NCI-H82 treated with DMSO at 0.1 percent for 48 hours (cell line): ENCODE data around the gene KCNMA1.
A peak's percentile ranks its signal among the peaks of the same experiment; 100 is the strongest.

ENCODE experiments used
- DNase-seq: peaks from one replicate; lab custom pipeline; 2025; ENCODE audit not compliant: unreplicated experiment; lab: John Stamatoyannopoulos, UW

The KCNMA1 gene

DNA sequence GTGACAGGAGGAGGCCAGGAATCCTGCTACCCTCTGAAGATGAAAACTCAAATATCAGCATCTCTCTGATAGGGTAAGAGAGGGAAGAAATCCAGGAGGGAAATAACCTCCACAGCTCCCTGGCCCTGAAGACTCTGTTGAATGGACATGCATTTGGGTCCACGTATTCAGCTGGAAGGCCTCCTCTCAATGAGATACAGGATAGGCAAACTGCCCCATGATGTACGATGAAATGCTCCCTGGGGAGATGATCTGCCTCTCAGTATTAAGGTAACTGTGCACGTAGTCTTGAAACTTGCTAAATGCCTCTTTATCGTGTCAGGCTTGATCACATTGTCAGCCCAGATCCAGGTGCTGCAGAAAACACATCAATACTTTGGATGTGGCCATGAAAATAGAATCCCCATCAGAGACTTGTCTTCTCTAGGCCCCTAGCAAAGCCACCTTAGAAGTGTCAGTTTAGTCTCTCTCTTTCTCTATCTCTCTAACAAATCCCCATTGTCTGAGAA, 384.0 kb downstream of the KCNMA1 start:
- DNase-seq = no peak

DNA sequence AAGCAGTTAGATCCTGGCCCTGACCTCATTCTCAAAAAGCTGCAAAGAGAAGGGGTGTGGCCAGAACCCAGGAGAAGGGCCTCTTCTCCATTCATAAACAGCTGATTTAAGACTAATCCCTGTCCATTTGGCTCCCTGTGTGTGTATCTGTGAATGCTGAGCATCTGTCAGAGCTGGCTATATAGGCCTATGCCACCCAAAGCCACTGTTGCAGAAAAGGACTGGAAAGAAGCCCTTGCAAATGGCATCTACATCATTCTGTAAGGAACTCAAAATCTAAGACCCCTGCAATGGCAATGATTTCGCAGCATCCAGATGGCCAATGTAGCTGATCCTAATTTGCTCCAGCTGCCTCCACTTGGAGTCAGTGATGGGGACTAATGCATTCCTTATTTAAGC, 384.5 kb downstream of the KCNMA1 start:
- DNase-seq = peak; percentile 78

DNA sequence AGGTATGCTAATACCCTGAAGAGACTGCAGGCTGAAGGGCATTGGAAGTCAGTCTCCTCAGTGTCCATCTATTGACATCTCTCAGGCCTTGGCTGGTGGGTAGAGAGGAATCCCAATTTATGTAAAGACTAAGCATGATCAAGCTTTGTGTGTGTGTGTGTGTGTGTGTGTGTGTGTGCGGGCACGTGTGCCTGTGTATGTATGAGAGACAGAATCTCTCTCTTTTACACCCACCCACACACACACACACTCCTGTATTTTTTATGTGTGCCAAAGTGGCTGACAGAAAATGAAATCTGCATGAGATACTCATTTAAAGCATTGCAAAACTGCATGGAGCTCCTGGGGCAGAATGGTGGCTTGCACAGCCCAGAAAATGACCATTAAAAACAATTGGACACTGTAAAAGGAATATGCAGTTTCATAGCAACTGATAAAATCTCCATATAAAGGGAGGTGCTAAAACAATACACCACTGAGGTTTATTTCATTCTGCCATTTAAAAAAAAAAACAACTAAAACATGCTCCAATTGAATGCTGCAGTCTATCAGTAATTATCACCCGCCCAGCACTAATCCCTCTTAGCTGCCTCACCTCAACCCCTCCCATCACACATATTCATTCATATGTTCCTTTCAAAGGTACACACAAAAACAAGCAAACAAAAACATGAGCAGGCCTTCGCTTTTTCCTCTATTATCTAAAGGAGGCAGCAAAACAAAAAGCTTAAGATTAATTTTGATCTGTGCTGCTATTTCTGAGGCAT, 385.0 kb downstream of the KCNMA1 start:
- peak; percentile 57 for DNase-seq

DNA sequence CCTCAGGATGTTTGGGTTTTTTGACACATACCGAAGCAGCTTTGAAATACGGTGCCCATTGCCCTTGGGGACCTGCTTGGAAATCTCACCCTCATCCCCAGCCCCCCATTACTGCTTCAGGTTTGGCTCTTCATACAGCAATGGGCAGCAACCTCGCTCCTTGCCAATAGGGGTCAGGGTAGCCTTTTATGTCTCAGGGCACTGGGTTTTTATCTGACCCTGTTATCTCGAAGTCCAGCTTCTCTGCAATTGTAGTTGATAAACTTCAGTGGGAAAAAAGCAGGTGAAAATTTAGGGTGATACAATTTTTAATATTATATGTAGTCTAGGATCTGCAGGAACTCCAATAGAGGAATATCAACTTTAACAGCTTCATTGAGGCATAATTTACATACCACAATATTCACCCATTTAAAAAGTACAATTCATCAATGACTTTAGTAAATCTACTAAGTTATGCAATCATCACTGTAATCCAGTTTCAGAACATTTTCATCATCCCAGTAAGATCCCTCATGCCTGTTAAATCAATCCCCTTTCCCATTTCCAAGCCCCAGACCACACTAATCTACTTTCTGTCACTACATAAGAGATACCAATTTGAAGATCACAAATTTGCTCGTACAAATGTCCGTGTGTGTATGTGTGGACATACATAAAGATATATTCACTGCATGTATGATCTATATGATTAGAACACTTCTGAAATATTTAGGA, 386.2 kb downstream of the KCNMA1 start:
- peak; percentile 26 for DNase-seq

DNA sequence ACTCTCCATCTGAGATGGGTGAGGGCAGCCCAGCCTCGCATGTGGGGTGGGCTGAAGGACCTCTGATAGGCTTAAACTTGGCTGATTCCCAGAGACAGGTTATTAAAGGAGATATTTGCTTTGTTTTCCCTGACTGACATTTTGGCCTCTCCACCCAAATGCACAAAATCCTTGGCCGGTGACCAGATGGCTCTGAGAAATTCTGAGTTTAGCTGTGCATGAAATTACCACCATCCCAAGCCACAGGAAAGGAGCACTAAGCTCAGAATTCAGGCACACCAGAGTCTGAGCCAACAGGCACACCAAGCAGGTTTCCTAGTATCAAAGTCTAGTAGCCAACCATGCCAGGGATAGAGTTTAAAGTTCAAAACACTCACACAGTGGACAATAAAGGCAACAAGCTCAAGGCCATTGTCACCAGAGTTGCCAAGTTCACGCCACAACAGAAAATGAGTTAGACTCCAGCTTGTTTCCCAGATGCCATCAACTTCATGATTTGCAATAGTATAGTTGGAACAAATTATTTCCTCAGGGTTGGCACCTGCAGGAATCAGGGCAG, 387.6 kb downstream of the KCNMA1 start:
- no peak for DNase-seq

DNA sequence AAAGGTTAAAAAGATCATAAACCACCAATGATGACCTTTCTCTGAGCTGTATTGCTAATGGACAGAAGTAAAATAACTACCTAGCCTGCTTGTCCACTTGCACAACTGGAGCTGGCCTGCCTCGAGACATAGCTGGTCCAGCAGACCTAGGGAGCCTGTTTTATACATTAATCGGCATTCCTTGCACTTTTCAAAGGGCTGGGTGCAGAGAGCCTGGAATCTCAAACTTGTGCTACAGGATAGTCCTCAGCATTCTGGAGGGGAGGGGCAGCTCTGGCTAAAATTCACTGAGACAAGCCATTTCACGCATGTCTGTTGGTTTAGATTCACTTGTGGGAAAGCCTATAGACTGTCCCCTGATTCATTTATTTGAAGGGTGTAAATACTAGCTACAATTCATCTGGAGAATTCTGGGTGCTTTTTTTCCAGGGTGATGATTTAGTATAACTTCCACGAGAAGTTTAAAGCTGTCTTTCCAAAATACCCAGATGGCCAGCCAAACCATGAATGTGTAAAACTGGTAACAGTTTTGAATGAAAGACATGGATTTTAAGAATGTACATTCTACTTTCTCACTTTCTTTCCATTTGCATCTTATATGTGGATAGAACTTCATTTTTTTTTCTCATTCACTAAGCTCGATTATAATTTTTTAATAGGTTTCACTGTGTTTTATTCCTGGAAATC, 389.4 kb downstream of the KCNMA1 start:
- no peak for DNase-seq

DNA sequence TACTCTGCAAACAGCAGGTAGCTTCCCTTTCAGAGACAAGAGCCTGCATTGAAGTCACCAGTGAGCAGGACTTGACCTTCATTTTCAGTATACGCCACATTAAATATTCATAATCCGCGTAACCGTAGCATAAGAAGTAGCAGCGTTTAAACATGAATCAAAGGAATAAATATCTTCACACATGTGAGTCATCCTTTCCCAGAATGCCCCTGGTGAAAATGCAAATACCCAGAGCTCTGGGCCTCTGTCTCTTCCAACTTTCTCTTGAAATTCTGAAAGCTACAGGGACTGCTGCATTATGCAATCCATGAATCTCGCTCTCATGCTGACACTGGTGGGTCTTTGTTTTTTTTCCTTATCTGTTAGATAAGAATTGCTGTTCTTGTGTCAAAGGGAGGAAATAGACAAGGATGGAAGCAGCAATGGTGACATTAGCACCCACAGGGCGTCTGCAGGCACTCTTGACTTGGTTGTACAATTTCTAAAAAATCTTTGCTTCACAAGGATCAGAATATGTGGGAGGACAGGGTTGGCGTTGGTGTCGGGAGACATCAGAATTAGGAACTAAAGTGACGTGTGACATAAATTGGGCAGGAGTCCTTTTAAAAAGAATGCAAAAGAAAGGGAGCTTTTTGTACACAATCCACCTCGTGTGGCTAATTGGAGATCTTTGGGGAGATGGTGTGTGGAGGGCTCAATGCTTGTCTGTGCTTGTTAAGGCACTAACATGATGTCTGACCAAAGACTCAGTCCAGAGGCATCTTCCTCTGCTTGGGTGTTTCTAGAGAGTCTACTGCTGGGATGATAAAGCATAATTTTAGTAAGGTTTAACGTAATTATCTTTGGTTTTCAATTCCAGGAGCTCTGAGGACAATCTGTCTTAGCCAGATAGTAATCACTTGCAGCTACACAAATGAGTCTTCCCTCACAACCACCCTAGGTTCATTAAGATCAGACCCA, 390.3 kb downstream of the KCNMA1 start:
- no peak for DNase-seq

DNA sequence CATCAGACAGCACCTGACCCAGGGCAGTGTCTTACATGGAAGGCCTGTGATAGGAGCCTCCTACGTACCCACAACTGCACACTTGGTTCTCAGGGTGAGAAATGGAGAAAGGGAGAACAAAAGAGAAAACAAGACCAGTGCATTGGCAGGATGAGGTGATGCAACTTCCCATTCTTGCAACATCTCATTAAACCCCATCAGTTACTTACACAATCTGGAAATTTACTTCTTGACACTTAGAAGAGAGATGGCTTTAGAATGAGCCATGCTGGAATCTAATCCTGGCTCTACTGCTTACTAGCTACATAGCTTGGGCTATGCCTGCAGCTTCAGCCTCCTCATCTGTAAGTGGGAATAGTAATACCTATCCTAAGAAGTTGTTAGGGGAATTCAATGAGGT, 391.7 kb downstream of the KCNMA1 start:
- DNase-seq = no peak

DNA sequence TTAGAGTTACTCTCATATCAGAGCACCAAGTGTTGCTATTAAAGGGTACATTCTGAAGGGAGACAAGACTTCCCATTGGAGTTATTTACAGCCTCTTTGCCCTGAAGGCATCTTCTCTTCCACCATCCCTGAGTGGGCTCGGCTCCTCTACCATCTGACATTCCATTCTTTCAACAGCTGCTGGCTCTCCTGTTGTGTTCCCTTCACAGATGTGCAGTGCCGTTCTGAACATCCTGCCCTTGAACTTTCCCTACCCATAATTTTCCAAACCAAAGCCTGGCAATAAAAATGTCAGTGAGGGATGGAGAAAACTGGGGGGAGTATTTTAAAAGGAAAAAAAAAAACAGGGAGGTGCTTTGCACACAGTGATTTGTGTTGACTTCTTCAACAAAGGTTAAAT, 392.9 kb downstream of the KCNMA1 start:
- DNase-seq = no peak

DNA sequence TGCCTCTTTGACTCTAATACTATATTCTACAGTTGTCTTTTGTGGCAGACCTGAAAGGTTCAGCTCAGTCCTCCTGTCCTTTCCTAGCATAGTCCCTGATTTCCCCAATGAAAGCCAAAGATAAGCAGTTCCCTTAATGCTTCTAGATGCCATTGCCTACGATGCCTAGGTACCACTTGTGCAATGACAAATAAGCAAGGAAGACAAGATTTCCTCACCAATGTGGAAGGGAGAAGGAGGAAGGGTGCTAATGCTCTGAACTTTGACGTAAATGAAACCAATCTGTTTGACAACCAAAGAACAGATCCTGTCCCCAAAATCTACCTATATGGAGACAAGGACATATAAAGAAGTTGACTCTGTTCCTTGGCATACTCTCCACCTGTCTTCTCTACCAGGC, 393.3 kb downstream of the KCNMA1 start:
- DNase-seq = no peak

DNA sequence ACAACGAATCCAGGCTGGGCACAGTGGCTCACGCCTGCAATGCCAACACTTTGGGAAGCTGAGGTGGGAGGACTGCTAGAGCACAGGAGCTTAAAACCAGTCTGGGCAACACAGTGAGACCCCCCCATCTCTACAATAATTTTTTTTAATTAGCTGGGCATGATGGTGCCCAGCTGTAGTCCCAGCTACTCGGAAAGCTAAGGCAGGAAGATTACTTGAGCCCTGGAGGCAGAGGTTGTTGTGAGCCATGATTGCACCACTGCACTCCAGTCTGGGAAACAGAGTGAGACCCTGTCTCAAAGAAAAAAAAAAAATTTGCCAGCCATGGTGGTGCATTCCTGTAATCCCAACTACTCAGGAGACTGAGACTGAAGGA, 396.3 kb downstream of the KCNMA1 start:
- DNase-seq = no peak

DNA sequence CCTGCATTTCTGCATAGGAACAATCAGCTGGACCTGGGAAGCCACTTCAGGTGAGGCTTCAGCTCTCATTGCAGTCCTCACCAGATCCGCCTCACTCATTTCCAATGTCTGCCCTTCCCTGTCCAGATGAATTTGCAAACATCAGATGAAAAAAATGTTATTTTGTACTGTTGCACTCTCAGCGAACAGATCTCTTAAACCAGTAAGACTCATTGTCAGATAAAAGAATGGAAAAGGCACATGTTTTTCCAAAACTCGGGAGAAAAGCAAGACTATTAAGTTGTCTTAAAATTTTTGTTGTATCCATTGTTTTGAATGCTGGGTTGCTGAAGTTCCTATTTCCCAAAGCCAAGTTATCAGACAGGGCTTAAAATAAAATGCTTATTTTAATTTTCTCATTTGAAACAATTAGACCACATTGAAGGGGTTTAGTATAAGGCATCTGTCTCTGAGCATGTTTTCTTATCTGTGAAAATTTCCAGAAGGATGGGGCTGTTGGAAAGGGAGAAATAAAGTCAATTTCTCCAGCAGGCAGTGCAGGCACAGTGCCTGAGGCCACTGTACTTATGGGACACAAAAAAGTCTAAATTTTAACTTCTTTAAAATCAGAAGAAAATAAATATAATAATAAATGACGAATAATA, 396.8 kb downstream of the KCNMA1 start:
- DNase-seq = no peak

DNA sequence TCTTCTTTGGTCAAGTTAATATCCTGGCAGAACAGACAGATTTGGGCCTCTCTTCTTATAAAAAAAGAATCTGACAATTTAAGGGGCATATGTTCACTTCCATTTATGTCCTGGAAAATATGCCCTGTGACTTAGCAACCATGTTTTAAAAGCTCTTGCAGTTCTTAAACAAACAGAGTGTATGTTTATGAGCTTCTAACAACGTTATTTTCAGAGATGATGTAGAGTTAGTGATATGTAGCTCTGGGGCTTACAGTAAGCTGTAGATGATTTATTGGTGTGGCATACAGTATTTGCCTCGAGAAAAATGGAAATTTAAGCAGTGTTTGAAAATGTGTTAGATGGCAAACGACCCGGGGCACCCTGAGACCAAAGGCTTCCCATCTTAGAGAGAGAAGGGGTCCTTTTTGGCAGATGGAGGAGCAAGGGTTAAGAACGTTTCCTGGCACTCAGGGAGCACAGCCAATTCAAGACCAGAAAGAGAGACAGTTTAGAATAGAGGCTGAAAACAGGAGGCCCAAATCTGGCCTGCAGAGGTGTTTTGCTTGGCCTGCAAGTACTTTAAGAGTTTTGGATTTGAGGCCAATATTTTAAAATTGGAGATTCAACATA, 397.5 kb downstream of the KCNMA1 start:
- no peak for DNase-seq

DNA sequence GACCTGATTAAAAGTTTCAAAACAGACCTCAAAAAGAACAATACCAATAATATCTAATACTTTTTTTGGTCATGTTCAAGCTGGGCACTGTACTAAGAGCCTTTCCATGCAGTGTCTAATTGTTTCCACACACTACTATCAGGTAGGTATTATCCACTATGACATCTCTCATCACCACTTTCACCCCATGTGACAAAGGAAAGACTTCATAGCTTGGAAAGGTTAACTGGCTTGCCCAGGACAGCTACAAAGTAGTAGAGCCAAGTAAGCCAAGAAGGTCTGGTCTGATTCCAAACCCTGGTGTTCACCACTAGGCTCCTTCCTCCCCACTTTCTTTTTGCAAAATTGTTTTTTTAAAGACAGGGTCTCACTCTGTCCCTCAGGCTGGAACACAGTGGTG, 400.5 kb downstream of the KCNMA1 start:
- DNase-seq = no peak

DNA sequence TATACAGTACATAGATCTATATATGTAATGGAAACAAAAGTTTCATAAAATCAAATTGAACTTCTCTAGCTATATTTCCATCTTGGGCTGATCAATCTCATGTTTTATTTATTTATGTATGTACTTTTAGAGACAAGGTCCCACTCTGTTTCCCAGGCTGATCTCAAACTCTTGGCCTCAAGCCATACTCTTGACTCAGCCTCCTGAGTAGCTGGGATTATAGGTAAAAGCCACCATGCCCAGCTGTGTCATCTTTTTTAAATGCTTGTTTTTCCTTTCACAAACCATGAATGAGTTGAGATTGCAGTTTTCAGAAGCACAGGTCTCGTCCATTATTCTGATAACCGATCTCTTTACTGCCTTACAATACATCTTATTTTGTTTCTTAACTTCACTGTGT, 400.9 kb downstream of the KCNMA1 start:
- DNase-seq = no peak

DNA sequence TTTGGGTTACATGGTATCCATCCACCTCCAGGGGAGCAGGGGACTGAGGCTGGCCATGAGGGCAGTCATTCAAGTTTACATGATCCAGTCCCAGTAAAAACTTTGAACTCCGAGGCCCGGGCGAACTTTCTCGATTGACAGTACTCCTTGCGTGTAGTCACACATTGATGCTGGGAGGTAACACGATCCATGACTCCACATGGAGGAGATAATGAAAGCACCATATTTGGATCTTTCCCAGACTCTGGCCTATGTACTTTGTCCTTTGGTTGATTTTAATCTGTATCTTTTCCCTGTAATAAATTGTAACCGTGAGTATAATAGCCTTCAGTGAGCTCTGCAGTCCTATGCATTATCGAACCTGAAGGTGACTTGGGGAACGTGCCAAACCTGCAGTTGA, 401.6 kb downstream of the KCNMA1 start:
- no peak for DNase-seq

DNA sequence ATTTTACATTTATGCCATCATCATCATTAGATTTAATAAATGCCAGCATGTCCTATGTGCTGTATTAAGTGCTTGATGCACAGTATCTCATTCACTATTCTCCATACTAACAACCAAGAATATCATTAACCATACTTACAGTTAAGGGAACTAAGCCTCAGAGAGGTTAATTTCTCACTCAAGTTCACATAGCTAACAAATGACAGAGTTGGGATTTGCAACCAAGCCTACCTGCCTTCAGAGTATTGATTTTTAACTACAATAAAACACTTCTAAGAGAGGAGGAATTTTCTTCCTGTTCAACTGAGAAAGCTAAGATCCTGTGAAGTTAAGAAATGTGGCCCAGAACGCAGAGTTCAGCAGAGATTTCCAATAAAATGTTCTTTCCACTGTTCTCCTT, 403.0 kb downstream of the KCNMA1 start:
- no peak for DNase-seq

DNA sequence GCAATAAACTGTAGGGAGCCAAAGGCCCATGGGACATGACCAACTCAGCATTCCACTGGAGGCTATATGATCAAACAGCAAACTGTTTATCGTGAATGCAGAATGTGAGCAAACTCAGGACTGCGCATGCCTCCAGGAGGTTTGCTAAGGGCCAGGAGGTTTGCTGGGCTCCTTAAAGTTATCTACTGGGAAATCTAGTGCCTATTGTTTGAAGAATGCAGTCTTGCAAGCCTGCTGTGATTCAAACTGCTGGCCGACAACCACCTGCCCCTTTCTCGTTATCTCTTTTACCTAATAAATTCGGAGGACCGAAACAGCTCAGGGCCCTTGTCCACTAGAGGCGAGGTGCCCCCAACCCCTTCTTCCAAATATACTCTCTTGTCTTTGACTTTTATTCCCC, 404.1 kb downstream of the KCNMA1 start:
- DNase-seq = no peak

DNA sequence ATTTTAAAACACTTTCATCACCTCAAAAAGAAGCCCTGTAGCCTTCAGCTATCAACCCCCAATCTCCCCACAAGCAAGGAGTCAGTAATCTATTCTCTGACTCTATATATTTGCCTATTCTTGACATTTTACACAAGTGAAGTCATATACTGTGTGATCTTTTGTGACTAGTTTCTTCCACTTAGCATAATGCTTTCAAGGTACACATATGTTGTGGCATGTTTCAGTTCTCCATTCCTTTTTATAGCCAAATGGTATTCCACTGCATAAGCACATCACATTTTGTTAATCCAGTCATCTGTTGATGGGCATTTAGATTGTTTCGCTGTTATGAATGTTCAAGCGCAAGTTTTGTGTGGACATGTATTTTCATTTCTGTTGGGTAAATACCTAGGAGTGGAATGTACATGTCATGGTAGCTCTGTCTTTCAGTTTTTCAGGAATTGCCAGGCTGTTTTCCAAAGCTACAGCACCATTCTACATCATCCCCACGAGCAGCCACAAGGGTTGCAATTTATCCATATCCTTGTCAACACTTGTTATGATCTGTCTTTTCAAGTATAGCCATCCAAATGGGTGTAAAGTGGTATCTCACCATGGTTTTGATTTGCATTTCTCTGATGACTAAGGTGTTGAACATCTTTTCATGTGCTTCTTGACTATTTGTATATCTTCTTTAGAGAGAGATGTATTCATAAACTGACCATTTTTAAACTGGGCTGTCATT, 405.6 kb downstream of the KCNMA1 start:
- no peak for DNase-seq
